HepG2 (cell line): ENCODE data around the gene ZSWIM2. TPM values are rescaled to one million over a fixed set of nuclear protein-coding genes. Genes with fewer than 3 reads are reported as not detected.

Source experiments
- ATAC-seq: fragments of 200-7000 bp; cut with Tn5 transposase; 3 replicates; pipeline ENCODE4 v1.9.1; 2020; ENCODE audit warnings: mild to moderate bottlenecking, moderate library complexity
- BruUV-seq: library from RNA; stranded (reverse); fragments of 400-500 nt; replicated peaks from 2 replicates; lab custom pipeline; 2021; lab: Mats Ljungman, UMichigan
- CTCF ChIA-PET: fragments of 300-600 bp; formaldehyde crosslinking; extraction: SDS; loops from one replicate; lab custom pipeline; 2021; ENCODE audit warnings: low total read pairs, inconsistent platforms, low intra/inter-chr PET ratio; lab: Yijun Ruan, JAX
- POLR2A ChIA-PET: fragments of 350-600 bp; sonication (Branson Sonifier 250); formaldehyde crosslinking; loops from one replicate; lab custom pipeline; 2020; ENCODE audit warnings: antibody characterized with exemption, inconsistent platforms; lab: Yijun Ruan, JAX
- DNase-seq: peaks from one replicate; pipeline ENCODE4 v3.0.0-alpha.2; 2015; ENCODE audit warnings: low spot score
- FAIRE-seq: peaks from 3 replicates; lab custom pipeline; 2011; peaks lifted over from hg19 to GRCh38; lab: Jason Lieb, UNC
- H2AFZ ChIP-seq: one replicate; pipeline ENCODE4 v1.6.1; 2011; ENCODE audit warnings: low read length, inconsistent platforms
- H3K27ac ChIP-seq: fragments of 300-600 bp; 3 replicates; pipeline ENCODE4 v1.8.0; 2011; ENCODE audit warnings: mixed run types, mild to moderate bottlenecking, mixed read lengths, low read length, inconsistent platforms; ENCODE audit not compliant: insufficient read depth; ENCODE audit errors: extremely low read length
- H3K27me3 ChIP-seq, 2 experiments: fragments of 200-600 bp in 1 of 2; 2 replicates in 1 of 2; 3 replicates in 1 of 2; pipeline versions ENCODE4 v1.6.0 to v1.8.0; 2011; ENCODE audit warnings: low read length in 2 of 2, mild to moderate bottlenecking in 2 of 2, moderate library complexity in 2 of 2, inconsistent platforms in 1 of 2; ENCODE audit not compliant: insufficient read depth in 2 of 2, control insufficient read depth in 1 of 2
- H3K36me3 ChIP-seq, 2 experiments: fragments of 200-600 bp in 1 of 2; replicated peaks in 1 of 2; 2 replicates in 1 of 2; 3 replicates in 1 of 2; pipeline versions ENCODE4 v1.5.1 to v1.8.0; 2011; ENCODE audit warnings: low read length in 2 of 2, inconsistent platforms in 1 of 2; ENCODE audit not compliant: insufficient read depth in 2 of 2, control insufficient read depth in 1 of 2
- H3K4me1 ChIP-seq: 2 replicates; pipeline ENCODE4 v1.5.1; 2012; ENCODE audit warnings: low read length, inconsistent platforms; ENCODE audit not compliant: insufficient read depth
- H3K4me2 ChIP-seq: 2 replicates; pipeline ENCODE4 v1.6.0; 2011; ENCODE audit warnings: low read depth, low read length, inconsistent platforms
- H3K4me3 ChIP-seq, 3 experiments: fragments of 200-600 bp in 1 of 3; sonication (generic), shearing (Covaris generic) in 1 of 3; replicated peaks in 1 of 3; 2 replicates each; pipeline ENCODE4 v1.5.1; 2011 to 2016; ENCODE audit warnings: low read length in 3 of 3, inconsistent platforms in 2 of 3, low read depth in 2 of 3, mild to moderate bottlenecking in 2 of 3, control low read depth in 1 of 3, mixed read lengths in 1 of 3; ENCODE audit not compliant: insufficient read depth in 1 of 3
- H3K79me2 ChIP-seq: one replicate; pipeline ENCODE4 v1.6.1; 2011; ENCODE audit warnings: low read length, inconsistent platforms; ENCODE audit not compliant: insufficient read depth
- H3K9ac ChIP-seq: 2 replicates; pipeline ENCODE4 v1.6.0; 2011; ENCODE audit warnings: mild to moderate bottlenecking, low read depth, low read length, inconsistent platforms; ENCODE audit not compliant: insufficient read depth
- H3K9me3 ChIP-seq: 2 replicates; pipeline ENCODE4 v1.5.1; 2012; ENCODE audit warnings: mild to moderate bottlenecking, low read length
- H4K20me1 ChIP-seq: 2 replicates; pipeline ENCODE4 v1.6.0; 2011; ENCODE audit warnings: inconsistent platforms, mild to moderate bottlenecking, low read length, moderate library complexity; ENCODE audit not compliant: insufficient read depth
- CC2D1A ChIP-seq: sonication (generic); formaldehyde crosslinking; IDR thresholded peaks from 2 replicates; pipeline ENCODE4 v1.8.1; 2023; ENCODE audit warnings: mild to moderate bottlenecking, missing genetic modification reagents
- FOXA1 ChIP-seq, 2 experiments: fragments of 450-650 bp in 1 of 2; sonication (generic) in 1 of 2; formaldehyde crosslinking in 1 of 2; IDR thresholded peaks; 2 replicates each; pipeline versions ENCODE4 v1.4.0 to v1.6.1; 2016 to 2020; ENCODE audit warnings: missing genetic modification reagents in 1 of 2
- HDAC2 ChIP-seq: sonication (generic); formaldehyde crosslinking; IDR thresholded peaks from 2 replicates; pipeline ENCODE4 v1.4.0; 2020; ENCODE audit warnings: missing genetic modification reagents
- KDM5B ChIP-seq: sonication (generic); formaldehyde crosslinking; IDR thresholded peaks from 2 replicates; pipeline ENCODE4 v1.4.0; 2020; ENCODE audit warnings: missing genetic modification reagents, mild to moderate bottlenecking, borderline replicate concordance
- MTA3 ChIP-seq: sonication (generic); formaldehyde crosslinking; IDR thresholded peaks from 2 replicates; pipeline ENCODE4 v1.4.0; 2020; ENCODE audit warnings: missing genetic modification reagents
- MYC ChIP-seq: sonication (generic); formaldehyde crosslinking; IDR thresholded peaks from 2 replicates; pipeline ENCODE4 v1.9.0; 2021; ENCODE audit warnings: missing genetic modification reagents, borderline replicate concordance
- NFYB ChIP-seq: sonication (generic); formaldehyde crosslinking; IDR thresholded peaks from 2 replicates; pipeline ENCODE4 v1.4.0; 2020; ENCODE audit warnings: missing genetic modification reagents
- NKX3-1 ChIP-seq: sonication (generic); formaldehyde crosslinking; IDR thresholded peaks from 2 replicates; pipeline ENCODE4 v1.5.0; 2020; ENCODE audit warnings: missing genetic modification reagents
- RFXAP ChIP-seq: sonication (generic); formaldehyde crosslinking; IDR thresholded peaks from 2 replicates; pipeline ENCODE4 v1.4.0; 2020; ENCODE audit warnings: missing genetic modification reagents, borderline replicate concordance
- ZNF101 ChIP-seq: sonication (generic); formaldehyde crosslinking; IDR thresholded peaks from 2 replicates; pipeline ENCODE4 v1.4.0; 2020; ENCODE audit warnings: mild to moderate bottlenecking, low read depth, missing genetic modification reagents, borderline replicate concordance
- ZNF17 ChIP-seq: sonication (generic); formaldehyde crosslinking; IDR thresholded peaks from 2 replicates; pipeline ENCODE4 v1.5.0; 2020; ENCODE audit warnings: mild to moderate bottlenecking, missing genetic modification reagents
- ZNF605 ChIP-seq: sonication (generic); formaldehyde crosslinking; IDR thresholded peaks from 2 replicates; pipeline ENCODE4 v1.8.0; 2022; ENCODE audit warnings: mild to moderate bottlenecking, missing genetic modification reagents
- ZNF841 ChIP-seq: sonication (generic); formaldehyde crosslinking; IDR thresholded peaks from 2 replicates; pipeline ENCODE4 v1.8.1; 2023; ENCODE audit warnings: missing genetic modification reagents, borderline replicate concordance
- WGBS: methylation state at CpG from one replicate; pipeline ENCODE4 v1.1.6; 2017; ENCODE audit warnings: low lambda C conversion rate; 5-methylcytosine and 5-hydroxymethylcytosine counted together
- in situ Hi-C: cut with HindIII; loops from 2 replicates; pipeline ENCODE4 v1.10.0; 2017; ENCODE audit warnings: low pct_unique_long_range_greater_than_20kb; ENCODE audit not compliant: extremely low pct_ligation_motif_present
- intact Hi-C: fragments of 100-400 bp; cut with micrococcal nuclease; formaldehyde crosslinking; loops from one replicate; pipeline ENCODE4 v1.10.0; 2022; ENCODE audit not compliant: unreplicated experiment
- polyA plus RNA-seq, 8 experiments: library from polyadenylated mRNA; depleted of rRNA in 3 of 8; stranded (reverse) in 7 of 8; unstranded in 1 of 8; fragments of >200 nt; fragmentation: Illumina TruSeq in 4 of 8; extraction: Trizol in 4 of 8; gene quantifications; 2 replicates each; pipeline versions ENCODE4 v1.2.1 to v1.2.3, GENCODE V29; 2011 to 2016; ENCODE audit warnings: low read depth in 4 of 8, missing spikeins in 1 of 8, mixed read lengths in 1 of 8; ENCODE audit not compliant: insufficient read depth in 1 of 8
- total RNA-seq, 5 experiments: library from RNA; depleted of rRNA; stranded (reverse); fragments of >200 nt; fragmentation: Illumina TruSeq; extraction: Trizol; gene quantifications; 2 replicates each; pipeline ENCODE4 v1.2.3, GENCODE V29; 2016; ENCODE audit warnings: low read depth in 1 of 5

ZSWIM2 gene
- total and polyA plus RNA-seq, 2 of the 13 experiments (the other 11 are each of a cell fraction or from before 2014, with no cell fraction given): not detected

DNA sequence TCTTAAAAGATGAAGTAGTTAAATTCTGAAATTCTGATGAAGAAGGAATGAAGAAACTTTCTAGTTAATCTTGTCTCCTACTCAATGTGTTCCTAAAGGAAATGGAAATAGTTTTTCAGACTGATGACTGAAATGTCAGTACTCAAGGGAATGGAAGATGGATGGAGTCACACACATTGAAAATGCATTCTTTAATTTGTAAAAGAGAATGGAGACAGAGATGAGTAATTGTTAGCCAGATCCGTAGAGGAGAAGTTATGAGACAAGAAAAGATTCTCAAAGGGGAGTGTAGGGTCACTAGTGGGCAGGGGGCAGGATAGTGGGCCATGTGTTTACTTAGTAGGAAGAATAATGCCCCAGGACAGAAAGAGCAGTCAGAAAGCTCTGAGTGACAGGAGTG lies 13.3 kb downstream of the ZSWIM2 start:
- DNase-seq (no peak), FAIRE-seq (no peak), ATAC-seq (no peak)
- Histone ChIP-seq H3K4me1 (no peaks in the 10 kb centered on the region), H3K4me3 (no peak overlapping the region), H3K27me3 (no peaks in the 10 kb centered on the region), H4K20me1 (no peaks in the 10 kb centered on the region), H3K36me3 (no peaks in the 10 kb centered on the region), H3K27ac (no peak overlapping the region), H3K9ac (no peak overlapping the region), H2AFZ (no peak overlapping the region), H3K79me2 (no peaks in the 10 kb centered on the region), H3K4me2 (no peak overlapping the region), H3K9me3 (no peaks in the 10 kb centered on the region)
- ChIA-PET POLR2A (no interaction called here), CTCF (no interaction called here)
- intact Hi-C loops (no loop called here), in situ Hi-C loops (no loop called here)
- BruUV-seq: no TSS peak
- 0% methylated on average over 1 of the region's 1 CpG for WGBS
- TF ChIP-seq ZNF101 (CRISPR knock-in tag) (no peak), MTA3 (CRISPR knock-in tag) (no peak), CC2D1A (no peak), MYC (CRISPR knock-in tag) (no peak), NKX3-1 (CRISPR knock-in tag) (no peak), KDM5B (CRISPR knock-in tag) (no peak), RFXAP (CRISPR knock-in tag) (no peak), ZNF17 (no peak), HDAC2 (no peak), ZNF605 (CRISPR knock-in tag) (no peak), NFYB (CRISPR knock-in tag) (no peak), FOXA1 (IDR thresholded peaks at IDR 0.05) (no peak), FOXA1 (CRISPR knock-in tag; IDR thresholded peaks at IDR 0.05) (no peak), ZNF841 (no peak)
